Stimulated activated CD4-positive, alpha-beta T cell treated with anti-CD3 and anti-CD28 coated beads, Interleukin-12 subunit alpha, Interleukin-12 subunit beta, amount 100 ng/mL, for 48 hours (primary cell): ENCODE measurements around the gene CHN1.

Experiments
- DNase-seq, 3 donors: peaks; one replicate each; pipeline ENCODE4 v3.0.0-alpha.2; 2020; ENCODE audit warnings: low read depth in 2 of 3, low spot score in 1 of 3

CHN1 gene

DNA sequence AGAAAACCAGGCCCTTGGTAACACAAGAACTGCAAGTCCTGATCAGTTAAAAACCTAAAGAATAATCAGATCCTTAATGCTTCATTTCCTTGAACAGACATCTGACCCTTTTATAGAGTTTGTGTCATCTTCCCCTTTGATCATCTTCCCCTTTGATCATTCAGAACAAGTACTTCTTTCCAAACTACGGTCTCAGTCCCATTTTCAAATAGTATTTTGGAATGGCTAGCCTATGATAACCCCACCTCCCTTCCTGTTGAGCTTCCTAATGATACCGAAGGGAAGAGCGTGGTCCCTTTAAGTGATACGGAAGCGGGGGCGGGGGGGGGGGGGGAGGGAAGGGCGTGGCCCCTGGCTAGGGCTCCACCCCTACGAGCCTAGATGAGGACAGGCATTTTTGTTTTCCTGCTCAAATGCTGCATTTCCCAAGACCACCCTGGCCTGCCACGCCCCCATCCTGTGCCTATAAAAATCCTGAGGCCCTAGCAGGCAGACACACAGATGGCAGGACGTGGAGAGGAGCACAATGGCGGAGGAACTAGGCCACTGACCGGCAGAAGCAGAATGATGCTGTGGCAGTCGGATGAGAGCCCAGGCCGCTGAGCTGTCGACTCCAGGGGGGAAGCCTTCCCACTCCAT, 216.8 kb downstream of the CHN1 start:
- no peak for DNase-seq

DNA sequence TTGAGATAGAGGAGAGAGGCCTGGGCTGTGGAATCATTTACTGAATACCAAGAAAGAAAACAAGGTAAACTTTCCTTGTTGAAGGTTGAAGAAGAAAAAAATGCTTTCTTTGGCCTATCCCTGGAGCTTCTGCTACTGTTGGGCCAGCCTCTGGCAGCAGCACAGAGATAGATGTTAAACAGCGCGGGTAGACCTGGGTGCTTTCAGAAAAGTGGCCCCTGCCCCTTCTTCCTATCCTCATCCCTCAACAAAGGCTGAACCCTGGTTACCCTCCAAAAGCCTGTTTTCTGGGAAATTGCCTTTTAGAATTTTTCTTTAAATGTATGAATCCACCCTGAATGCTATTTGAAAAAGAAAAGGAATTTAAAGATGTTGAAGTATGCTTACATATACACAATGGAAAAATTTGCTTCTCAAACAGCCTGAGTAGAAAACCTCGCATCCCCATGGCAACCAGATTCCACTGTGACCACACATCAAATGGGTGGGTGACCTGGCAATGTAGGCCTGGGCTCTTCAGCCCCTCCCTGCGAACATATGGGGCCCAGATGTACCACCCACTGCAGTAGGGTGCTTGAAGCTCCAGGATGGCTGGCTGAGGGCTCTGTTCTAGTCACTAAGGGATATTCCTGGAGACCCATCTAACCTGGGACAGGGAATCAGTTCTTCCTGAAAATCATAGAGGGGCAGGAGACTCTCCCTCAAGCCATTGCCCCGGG, 217.5 kb downstream of the CHN1 start:
- DNase-seq, result no peak

DNA sequence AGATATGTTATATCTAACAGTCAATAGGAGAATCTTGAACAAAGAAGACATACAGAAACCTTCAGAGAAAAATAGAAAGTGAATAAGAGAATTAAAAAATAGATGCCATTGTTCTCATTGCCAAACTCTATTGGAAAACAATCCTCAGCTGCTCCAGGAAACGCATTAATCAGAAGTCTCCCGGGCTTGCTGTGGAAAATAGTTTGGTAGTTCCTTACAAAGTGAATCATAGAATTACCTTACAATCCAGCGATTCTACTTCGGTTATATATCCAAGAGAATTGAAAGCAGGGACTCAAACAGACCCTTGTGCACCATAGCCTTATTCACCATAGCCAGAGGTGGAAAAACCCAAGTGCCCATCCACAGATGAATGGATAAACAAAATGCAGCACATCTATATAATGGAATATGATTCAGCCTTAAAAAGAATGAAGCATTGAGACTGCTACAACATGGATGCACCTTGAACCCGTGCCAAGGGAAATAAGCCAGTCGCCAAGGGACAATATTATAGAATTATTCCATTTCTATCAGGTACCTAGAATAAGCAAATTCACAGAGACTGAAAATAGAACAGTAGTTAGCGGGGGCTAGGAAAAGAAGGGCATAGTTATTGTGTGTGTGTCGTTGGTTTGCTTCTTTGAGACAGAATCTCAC, 219.0 kb downstream of the CHN1 start:
- no peak for DNase-seq

DNA sequence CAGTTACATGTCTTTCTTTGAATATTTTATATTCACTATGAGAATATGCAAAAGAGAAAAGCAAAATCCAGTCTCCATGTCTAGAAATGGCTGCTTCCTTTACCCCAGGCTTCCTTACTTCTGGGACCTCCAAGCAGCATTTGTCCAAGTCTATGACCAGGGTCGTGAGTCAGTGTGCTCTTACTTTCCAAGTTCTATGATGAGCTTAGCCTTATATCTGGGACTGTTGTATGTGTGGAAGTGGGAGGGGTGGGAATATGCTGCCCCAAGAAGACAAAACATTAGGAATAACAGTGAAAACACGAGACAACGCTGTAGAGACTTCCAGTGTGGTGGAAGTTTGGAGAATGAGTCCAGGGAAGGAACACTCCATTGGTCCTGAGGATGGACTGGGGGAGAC, 219.7 kb downstream of the CHN1 start:
- no peak for DNase-seq

DNA sequence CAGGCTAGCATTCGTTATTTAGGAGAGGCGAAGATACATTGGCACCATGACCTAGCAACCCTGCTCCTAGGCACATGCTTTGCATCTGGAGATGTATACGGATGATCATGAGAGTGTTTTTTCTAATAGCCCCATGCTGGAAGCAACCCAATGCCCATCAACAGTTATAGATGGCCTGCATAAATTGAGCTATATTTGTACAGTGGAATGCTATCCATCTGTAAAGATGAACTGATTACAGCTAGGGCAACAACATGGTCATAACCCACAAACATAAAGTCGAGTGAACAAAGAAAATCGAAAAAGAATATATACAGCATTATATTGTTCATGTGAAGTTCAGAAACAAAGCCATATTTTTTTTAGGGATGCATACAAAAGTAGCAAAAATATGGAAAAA, 220.3 kb downstream of the CHN1 start:
- no peak for DNase-seq

DNA sequence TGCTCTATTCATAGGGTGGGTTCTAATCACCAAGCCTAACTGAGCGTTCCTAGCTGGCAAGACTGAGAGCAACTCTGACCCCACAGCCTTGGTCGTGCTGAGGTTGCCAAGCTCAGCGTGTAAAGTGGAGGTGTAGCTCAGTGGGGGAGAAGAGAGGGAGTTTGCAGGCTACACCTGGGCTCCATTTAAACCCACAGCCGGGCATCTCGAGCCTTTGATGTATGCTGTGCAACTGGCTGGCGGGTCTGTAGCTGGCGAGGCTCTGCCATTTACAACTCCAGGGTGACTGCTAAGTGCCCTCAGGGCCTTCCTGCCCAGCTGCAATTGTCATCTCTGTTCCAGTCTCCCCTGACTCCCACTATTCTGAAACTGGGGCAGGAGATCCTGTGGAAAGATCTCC, 220.9 kb downstream of the CHN1 start:
- no peak for DNase-seq

DNA sequence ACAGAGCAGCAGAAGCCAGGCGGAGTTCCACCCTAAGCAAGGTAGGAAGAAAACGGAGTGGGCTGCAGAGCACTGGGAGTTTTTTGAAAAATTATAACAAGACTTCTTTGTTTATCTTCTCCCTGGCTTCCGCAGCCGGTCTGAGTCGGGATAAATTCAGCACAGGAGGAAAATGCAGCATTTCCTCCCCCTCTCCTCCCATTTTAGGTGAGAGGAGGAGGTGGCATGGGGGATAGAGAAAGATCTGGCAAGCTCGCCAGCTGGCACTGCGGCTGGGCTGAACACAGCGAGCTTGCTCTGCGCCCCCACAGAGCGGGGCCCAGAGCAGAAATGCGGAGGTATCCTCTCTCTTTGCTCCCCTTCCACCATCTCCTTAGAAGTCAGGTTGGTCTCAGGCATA, 223.2 kb downstream of the CHN1 start:
- no peak for DNase-seq

DNA sequence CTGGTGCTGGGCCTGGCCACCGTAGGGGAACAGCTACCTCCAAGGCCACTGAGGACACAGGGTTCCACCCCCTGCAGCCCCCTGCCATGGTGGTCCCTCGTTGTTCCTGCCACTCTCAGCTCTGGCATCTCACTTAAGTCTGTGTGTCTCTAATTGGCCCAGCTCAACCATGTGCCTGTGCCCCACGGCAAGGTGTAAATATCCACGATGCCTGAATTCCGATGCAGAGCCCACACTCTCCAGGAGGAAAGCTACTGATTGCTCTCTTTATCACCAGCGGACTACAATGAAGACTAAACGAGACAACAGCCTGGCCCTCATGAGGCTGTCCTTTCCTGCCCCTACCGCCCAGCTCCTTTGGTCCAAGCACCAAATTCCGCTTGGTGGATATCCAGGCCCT, 223.9 kb downstream of the CHN1 start:
- no peak for DNase-seq

DNA sequence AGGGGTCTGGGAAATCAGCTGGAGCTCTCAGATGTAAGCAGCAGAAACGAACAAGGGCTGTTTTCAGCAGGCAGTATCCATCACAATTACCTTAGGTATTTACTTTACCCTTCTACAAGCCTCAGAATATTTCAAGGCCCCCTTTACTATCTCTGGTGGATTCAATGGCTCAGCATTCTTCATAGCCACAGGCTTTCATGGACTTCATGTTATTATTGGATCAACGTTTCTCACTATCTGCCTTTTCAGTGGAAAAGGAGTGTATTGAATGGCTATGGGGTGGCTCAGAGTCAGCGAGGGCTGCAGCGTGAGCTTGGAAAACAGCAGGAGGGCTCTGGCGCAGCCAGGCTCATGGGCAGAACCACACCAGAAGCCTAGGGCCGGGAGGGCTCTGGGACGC, 224.3 kb downstream of the CHN1 start:
- DNase-seq, result no peak

DNA sequence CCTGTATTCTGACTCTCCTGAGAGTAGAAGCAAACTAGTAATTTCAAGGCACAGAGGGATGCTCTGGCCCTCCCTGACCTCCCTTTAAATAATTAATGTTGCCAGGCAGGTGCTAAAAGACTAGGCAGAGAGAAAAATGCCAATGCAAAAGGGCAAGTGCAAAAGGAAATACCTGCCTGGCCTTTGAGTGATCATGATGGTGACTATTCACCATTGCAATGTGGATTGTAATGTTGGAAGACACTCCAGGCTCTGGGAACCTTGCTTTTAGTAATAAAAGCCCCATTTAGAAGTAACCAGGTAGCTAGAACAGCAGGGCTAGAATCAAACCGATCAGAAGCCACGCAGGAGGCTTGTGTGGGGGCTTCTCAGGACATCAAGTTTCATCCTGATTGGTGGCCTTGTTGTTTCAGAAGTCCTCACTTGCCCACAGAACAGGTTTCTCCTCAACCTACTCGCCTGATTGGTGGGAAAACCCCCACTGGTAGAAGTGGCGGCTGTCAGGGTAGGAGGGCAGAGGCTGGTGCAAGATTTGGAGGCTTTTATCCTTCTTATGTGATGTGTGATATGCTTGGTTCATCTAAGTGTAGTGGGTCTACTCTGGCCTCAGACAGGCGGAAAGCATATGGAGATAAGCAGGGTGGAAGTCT, 224.9 kb downstream of the CHN1 start:
- no peak for DNase-seq

DNA sequence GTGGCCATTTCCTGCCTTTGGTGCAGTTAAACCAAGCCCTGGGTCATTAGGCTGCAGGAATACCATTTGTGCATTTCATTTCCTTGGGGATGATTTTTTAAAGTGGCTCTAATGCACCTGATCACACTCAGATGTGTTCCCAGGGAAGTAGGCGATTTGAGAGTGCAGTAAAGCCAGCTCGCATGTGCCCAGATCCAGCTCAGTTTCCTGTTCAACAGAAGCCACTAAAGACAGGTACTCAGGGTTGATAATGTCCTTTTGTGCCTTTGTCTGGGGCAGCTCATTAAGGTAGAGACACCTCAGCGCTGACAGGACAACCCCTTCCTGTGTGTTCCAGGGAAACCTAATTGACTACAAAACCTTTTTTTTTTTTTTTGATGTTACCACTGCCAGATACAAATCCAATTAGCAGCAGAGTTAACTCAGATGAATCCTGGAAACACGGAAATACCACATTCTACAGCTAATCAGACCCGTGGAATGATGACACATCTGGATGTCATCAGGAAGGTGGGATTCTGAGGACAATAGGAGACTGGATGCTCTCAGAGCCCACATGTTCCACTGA, 225.7 kb downstream of the CHN1 start:
- no peak for DNase-seq

DNA sequence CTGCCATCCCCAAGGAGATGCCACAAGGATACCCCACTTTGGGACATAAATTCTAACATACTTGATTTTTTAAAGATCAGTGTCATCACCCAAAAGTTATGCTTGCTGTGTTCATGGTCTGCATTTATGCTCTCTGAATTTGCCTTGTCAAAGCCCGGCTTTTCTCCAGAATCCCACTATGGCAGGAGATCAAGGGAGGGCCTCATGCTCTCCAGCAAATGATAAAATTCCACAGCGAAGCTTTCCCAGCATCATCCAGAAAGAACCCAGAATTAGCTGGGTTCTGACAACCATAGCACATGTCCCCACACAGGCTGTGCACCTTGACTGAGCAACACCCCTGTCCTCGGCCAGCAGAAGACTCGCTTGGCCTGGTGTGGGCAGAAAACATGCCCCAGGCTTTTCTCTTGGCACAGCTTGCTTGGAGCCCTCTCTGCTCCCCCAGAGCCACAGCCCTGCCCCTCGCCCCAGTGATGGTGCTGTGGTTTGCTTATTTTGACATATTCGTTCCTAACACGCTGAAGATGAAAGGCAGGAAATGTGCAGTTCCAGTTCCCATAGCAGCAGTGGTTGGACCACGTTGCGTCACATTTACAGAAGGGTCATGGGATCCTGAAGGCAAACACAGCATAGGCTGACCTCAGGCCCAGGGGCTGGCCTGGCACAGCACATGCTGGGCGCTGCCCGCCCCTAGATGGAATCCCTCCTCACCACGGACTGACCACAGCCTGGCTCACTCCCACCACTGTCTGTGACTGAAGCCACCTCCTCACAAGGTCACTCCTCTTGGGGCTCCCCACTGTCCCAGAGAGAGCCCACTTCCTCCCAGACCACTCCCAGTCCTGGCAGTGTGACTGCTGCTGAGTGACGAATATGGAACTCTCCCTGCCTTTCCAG, 226.8 kb downstream of the CHN1 start:
- peak; percentile 53 to 65 (median 61) for DNase-seq

DNA sequence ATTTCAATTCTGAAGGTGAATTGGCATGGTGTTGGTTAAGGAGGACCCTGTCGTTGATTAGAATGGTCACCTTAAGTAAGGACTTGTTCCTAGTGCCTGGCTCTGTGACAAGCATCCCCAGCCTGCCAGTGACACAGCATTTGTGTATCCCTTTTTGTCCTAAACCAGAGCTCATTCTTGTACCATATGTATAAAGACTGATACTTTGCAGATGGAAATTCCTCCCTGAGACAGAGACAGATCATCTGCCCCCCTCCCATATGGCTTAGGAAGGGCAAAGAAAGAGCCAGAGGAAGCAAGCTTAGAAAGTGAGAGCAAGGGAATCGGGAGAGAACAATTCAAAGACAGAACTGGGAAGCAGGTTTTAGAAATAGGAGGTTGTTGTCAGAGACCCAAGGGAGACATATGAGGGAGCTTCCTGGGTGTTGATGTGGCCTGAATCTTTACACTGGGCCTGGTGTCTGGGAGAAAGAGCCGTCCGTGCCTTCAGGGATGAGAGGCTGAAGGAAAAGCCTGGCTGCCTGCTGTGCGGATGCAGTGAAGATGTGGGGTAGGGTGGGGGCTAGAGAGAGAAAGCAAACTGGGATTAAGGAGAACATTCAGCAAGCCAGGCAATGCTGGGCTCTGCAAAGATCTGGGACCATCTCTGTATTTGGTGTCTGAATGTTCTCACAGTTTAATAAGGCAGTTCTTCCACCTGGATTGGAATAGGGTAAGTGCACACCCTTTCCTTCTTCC, 227.7 kb downstream of the CHN1 start:
- DNase-seq, result no peak

DNA sequence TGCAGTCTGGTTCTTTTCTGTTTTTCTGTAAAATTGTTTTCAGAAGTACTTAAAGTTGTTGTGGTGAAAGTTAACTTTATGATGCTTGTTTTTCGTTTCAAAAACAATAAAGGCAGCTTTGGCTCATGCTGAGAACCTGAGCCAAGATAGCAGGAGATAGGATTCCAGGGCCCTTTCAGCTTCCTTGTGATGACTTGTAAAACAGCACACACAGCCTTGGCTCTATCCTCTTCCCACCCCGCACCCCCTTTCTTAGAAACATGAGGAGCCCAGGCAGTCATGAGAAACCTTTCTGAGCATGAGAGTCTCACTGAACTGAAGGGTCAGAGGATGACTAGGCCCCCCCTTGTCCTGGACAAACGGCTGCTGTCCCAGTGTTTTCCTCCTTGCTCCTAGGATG, 228.5 kb downstream of the CHN1 start:
- DNase-seq, result no peak

DNA sequence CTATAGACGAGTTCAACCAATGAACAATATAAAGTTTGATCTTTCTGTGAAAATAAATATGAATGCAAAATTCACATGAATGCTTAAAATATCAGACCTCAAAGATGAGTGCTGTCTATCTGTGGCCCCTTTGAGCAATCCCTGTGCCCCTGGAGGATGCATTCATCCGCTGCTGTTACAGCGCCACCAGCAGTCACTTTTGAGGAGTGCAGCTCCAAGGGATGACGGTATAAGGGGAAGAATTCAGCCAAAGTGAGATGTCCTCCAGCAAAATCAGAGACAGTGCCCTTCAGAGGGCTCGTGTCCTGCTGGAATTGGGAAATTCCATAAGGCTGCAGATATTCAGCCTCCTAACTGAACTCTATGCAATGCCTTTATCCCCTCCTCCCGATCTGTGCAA, 229.0 kb downstream of the CHN1 start:
- no peak for DNase-seq

DNA sequence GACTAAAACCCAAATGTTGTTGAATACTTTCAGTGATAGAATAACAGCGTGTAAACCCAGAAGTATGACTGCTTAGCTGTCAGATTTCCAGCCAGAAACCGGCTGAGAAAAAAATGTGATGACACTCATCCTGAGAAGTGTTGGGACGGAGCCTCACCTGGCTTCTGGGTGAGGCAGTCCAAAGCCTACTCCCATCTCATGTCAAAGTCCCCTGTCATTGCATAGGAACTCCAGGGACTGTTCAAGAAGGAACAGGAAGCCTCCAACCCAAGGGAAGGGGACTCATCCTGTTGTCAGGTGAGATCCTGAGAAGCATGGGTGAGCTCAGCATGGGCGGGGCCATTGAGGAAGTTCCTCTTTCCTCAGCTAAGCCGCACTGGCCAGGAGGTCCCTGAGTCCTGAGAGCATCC, 229.6 kb downstream of the CHN1 start:
- DNase-seq, result no peak

DNA sequence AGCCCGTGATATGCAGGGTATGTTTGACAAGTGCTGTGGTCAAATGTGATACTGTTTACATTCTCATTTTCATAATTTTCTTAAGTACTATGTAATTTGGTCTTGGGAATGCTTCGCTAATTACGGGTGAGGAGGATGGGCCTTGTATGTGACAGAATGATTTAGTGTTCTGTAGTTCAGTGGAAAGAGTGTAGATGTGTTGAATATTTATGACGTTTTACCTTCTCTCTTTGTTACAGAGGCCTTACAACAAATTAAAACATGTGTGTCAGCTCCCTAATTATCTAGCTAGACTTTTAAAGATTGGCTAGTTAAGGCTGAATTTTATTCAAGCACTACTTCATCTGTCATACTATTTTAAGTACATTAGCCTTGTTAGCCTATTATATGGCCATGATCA, 230.3 kb downstream of the CHN1 start:
- DNase-seq, result no peak

DNA sequence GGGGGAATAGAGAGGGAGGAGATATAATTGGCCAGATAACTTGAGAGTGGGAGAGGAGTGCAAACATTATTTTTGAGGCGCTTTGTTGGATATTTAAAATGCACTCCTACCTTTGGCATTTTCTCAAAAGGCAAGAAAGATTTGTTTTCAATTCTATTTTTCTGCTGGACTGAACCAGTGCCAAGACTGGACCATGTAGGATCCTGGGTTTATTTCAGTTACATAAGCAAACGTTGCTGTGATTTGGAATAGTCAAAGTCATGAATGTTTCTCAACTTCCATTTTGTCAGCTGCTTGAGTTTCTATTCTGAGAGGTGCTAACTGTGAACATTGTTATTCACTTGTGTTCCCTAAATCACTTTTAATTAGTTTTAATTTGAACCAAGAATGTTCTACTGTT, 232.0 kb downstream of the CHN1 start:
- DNase-seq, result no peak

DNA sequence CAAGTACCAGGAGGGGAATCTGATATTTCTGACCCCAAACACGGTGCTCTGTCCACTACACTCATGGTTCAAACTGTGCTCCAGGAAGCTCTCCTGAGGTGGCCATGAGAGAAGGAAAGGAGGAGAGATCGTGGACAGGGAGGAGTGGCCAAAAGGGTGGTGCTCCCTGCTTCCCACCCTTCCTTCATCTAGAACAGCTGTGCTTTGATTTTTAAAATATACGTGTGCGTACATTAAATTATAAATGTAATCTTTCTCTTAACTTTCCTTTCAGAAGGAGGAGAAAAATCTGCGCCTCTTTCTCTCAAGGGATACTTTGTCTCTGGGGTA, 232.7 kb downstream of the CHN1 start:
- DNase-seq, result no peak
